Measurements from ENCODE around the gene TMEM204.

TMEM204 gene

DNA sequence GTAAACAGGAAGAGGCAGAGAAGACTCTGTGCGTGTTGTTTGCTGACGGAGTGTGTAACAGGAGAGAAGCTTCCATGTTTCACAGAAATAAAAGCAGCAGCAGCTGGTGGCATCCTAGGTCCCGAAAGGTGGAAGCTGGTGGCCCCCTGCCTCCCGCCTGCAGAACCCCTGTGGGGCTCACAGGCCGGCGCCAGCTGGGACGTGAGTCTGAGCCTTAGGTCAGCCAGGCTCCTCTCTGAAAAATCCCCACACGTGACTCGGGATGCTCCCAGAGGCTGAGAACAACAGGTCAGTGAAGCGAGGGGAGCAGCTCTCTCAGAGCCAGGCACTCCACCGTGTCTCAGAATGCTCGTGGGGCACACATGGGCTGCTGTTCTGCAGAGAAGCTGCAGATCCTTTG lies 27.4 kb downstream of the TMEM204 start:
- Histone ChIP-seq H3K9me3 (ENCODE audit: control insufficient read depth, insufficient read depth, low read length) (no peaks in the 10 kb centered on the region), H3K4me1 (ENCODE audit: insufficient read depth, low read length) (peaks cover 8% of the 10 kb centered on the region; the same call in 1 of the 2 replicates), H3K36me3 (ENCODE audit: insufficient read depth, low read length) (peaks cover 5% of the 10 kb centered on the region), H3K9ac (ENCODE audit: low read depth, low read length) (no peak overlapping the region)

DNA sequence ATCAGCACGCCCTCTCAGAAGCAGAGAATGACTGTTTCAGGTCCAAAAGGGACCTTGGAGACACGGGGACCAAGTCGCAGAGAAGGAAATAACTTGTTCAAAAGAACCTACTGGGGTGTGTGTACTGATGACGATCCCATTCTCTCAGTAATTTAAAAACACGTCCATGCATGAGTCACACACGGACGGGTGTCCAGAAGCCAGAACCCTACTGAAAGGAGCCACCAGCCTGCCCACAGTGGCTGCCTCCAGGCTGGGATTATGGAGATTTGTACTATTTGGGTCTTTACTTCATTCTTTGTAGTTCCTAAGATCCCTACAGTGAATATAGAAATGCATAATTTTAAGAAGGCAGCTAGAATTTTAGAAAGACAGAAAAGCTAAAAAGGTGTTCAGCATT lies 27.8 kb downstream of the TMEM204 start:
- Histone ChIP-seq H3K9ac (ENCODE audit: low read depth, low read length) (no peak overlapping the region), H3K36me3 (ENCODE audit: insufficient read depth, low read length) (peaks cover 5% of the 10 kb centered on the region), H3K4me1 (ENCODE audit: insufficient read depth, low read length) (peaks cover 8% of the 10 kb centered on the region; the same call in 1 of the 2 replicates), H3K9me3 (ENCODE audit: control insufficient read depth, insufficient read depth, low read length) (no peaks in the 10 kb centered on the region)

- H3K36me3 ChIP-seq (ENCODE audit: insufficient read depth, low read length) = peaks cover 5% of the 10 kb centered on the region
- no peaks in the 10 kb centered on the region for H3K9me3 ChIP-seq (ENCODE audit: control insufficient read depth, insufficient read depth, low read length)
- peaks cover 8% of the 10 kb centered on the region; the same call in 1 of the 2 replicates for H3K4me1 ChIP-seq (ENCODE audit: insufficient read depth, low read length)
- no peak overlapping the region for H3K9ac ChIP-seq (ENCODE audit: low read depth, low read length)
These were observed 28.4 kb downstream of the TMEM204 start for GRCh38 chr16:1561836-1562235.

DNA sequence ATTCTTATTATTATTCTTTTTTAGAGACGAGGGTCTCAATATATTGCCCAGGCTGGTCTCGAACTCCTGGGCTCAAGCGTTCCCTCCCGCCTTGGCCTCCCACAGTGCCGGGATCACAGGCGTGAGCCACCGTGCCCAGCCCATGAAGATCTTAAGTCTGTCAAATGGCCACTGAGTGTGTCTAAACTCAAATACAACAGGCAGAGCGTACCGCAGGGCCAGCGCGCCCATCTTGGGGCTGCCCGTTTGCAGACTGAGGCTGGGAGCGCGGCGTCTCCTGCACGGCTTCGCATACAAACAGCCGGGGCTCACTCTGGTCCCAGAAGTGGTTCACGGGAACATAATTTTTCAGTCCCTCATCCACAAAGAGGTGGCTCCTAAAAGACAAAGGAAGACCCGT lies 30.3 kb downstream of the TMEM204 start:
- Histone ChIP-seq H3K4me1 (ENCODE audit: insufficient read depth, low read length) (peaks cover 8% of the 10 kb centered on the region; the same call in 1 of the 2 replicates), H3K36me3 (ENCODE audit: insufficient read depth, low read length) (no peaks in the 10 kb centered on the region; the same call in 1 of the 2 replicates), H3K9ac (ENCODE audit: low read depth, low read length) (no peak overlapping the region), H3K9me3 (ENCODE audit: control insufficient read depth, insufficient read depth, low read length) (no peaks in the 10 kb centered on the region)

- Histone ChIP-seq H3K9me3 (ENCODE audit: control insufficient read depth, insufficient read depth, low read length) (no peaks in the 10 kb centered on the region), H3K36me3 (ENCODE audit: insufficient read depth, low read length) (no peaks in the 10 kb centered on the region; the same call in 1 of the 2 replicates), H3K9ac (ENCODE audit: low read depth, low read length) (no peak overlapping the region), H3K4me1 (ENCODE audit: insufficient read depth, low read length) (peaks cover 5% of the 10 kb centered on the region; the same call in 1 of the 2 replicates)
These were observed 30.9 kb downstream of the TMEM204 start for GRCh38 chr16:1564325-1564724.

GRCh38 chr16:1565083-1565805 lies 31.8 kb downstream of the TMEM204 start:
- no peaks in the 10 kb centered on the region for H3K9me3 ChIP-seq (ENCODE audit: control insufficient read depth, insufficient read depth, low read length)
- H3K36me3 ChIP-seq (ENCODE audit: insufficient read depth, low read length) = no peaks in the 10 kb centered on the region; the same call in 1 of the 2 replicates
- H3K9ac ChIP-seq (ENCODE audit: low read depth, low read length) = no peak overlapping the region
- no peaks in the 10 kb centered on the region for H3K4me1 ChIP-seq (ENCODE audit: insufficient read depth, low read length)

DNA sequence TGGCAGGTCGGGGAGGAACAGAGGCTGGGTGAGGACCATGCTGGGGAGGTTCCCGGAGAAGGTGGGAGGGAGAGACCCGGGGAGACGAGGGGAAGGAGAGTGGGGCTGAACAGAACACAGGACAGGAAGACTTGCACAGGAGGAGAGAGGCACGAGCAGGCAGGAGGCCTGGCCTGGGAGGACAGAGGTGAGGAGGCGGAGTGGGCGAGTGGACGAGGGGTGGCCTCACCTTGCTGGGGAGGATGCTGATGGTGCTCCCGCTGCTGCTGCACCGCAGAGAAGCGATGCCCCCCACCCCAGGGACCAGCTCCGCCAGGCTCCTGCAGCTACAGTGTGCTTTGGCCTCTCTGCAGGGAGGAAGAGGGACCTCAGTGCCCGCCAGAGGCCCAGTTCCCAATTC lies 34.5 kb downstream of the TMEM204 start:
- Histone ChIP-seq H3K9me3 (ENCODE audit: control insufficient read depth, insufficient read depth, low read length) (no peaks in the 10 kb centered on the region), H3K9ac (ENCODE audit: low read depth, low read length) (no peak overlapping the region), H3K4me1 (ENCODE audit: insufficient read depth, low read length) (no peaks in the 10 kb centered on the region), H3K36me3 (ENCODE audit: insufficient read depth, low read length) (peaks cover 3% of the 10 kb centered on the region; the same call in 1 of the 2 replicates)

- Histone ChIP-seq H3K36me3 (ENCODE audit: insufficient read depth, low read length) (peaks cover 3% of the 10 kb centered on the region; the same call in 1 of the 2 replicates), H3K4me1 (ENCODE audit: insufficient read depth, low read length) (no peaks in the 10 kb centered on the region), H3K9ac (ENCODE audit: low read depth, low read length) (no peak overlapping the region), H3K9me3 (ENCODE audit: control insufficient read depth, insufficient read depth, low read length) (no peaks in the 10 kb centered on the region)
These were observed 37.7 kb downstream of the TMEM204 start for GRCh38 chr16:1571012-1571671.

DNA sequence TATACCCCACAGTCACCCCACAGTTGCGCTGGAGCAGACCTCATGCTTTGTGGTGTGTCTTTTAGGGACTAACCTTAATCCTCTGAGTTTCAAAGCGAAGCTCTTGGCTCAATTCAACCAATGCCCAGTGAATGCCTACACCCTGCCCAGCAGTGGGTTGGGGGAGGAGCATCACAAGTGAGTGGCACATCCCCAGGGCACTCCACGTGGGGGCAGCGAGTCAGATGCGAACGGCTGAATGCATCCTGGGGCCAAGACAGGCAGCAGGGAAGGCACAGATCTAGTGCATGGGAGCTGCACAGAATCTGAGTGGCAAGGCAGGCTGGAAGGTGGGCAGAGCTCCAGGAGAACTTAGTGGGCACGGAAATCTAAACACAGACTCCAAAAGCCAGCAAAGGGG lies 39.2 kb downstream of the TMEM204 start:
- Histone ChIP-seq H3K4me1 (ENCODE audit: insufficient read depth, low read length) (no peaks in the 10 kb centered on the region), H3K9me3 (ENCODE audit: control insufficient read depth, insufficient read depth, low read length) (no peaks in the 10 kb centered on the region), H3K36me3 (ENCODE audit: insufficient read depth, low read length) (peaks cover 3% of the 10 kb centered on the region; the same call in 1 of the 2 replicates), H3K9ac (ENCODE audit: low read depth, low read length) (no peak overlapping the region)

GRCh38 chr16:1573301-1573700 lies 39.8 kb downstream of the TMEM204 start:
- Histone ChIP-seq H3K9me3 (ENCODE audit: control insufficient read depth, insufficient read depth, low read length) (no peaks in the 10 kb centered on the region), H3K4me1 (ENCODE audit: insufficient read depth, low read length) (no peaks in the 10 kb centered on the region), H3K9ac (ENCODE audit: low read depth, low read length) (no peak overlapping the region), H3K36me3 (ENCODE audit: insufficient read depth, low read length) (peaks cover 3% of the 10 kb centered on the region; the same call in 1 of the 2 replicates)

GRCh38 chr16:1575578-1575977 lies 42.1 kb downstream of the TMEM204 start:
- no peak overlapping the region for H3K9ac ChIP-seq (ENCODE audit: low read depth, low read length)
- no peaks in the 10 kb centered on the region for H3K4me1 ChIP-seq (ENCODE audit: insufficient read depth, low read length)
- H3K9me3 ChIP-seq (ENCODE audit: control insufficient read depth, insufficient read depth, low read length) = no peaks in the 10 kb centered on the region
- peaks cover 3% of the 10 kb centered on the region; the same call in 1 of the 2 replicates for H3K36me3 ChIP-seq (ENCODE audit: insufficient read depth, low read length)

DNA sequence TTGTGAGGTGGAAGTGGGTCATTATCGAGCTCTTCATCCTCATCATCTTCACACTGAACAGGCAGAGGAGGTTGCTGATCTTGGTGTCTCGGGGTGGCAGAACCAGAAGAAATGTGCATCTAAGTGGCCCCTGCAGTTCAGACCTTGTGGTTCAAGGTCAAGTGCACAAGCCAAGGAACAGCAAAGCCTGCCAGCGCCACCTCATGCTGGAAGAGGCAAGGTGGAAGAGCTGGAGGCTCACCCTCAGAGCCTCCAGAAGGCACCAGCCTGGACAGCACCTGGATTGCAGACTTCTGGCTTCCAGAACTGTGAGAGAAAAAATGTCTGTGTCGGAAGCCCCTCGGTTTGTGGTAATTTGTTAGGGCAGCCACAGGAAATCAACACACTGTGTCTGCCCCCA lies 45.7 kb downstream of the TMEM204 start:
- H3K36me3 ChIP-seq (ENCODE audit: insufficient read depth, low read length) = no peaks in the 10 kb centered on the region; the same call in none of the 2 replicates
- H3K9me3 ChIP-seq (ENCODE audit: control insufficient read depth, insufficient read depth, low read length) = no peaks in the 10 kb centered on the region
- no peaks in the 10 kb centered on the region for H3K4me1 ChIP-seq (ENCODE audit: insufficient read depth, low read length)
- no peak overlapping the region for H3K9ac ChIP-seq (ENCODE audit: low read depth, low read length)

DNA sequence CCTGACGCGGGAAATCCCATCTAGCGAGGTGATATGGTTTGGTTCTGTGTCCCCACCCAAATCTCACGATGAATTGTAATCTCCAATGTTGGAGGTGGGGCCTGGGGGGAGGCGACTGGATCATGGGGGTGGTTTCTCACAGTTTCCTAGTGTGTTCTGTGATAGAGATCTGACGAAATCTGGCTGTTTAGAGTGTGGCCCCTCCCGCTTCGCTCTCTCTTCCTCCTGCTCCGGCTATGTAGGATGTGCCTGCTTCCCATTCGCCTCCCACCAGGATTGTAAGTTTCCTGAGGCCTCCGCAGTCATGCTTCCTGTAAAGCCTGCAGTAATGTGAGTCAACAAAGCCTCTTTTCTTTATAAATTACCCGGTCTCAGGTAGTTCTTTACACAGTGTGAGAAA lies 46.8 kb downstream of the TMEM204 start:
- Histone ChIP-seq H3K36me3 (ENCODE audit: insufficient read depth, low read length) (no peaks in the 10 kb centered on the region; the same call in none of the 2 replicates), H3K9ac (ENCODE audit: low read depth, low read length) (no peak overlapping the region), H3K4me1 (ENCODE audit: insufficient read depth, low read length) (no peaks in the 10 kb centered on the region), H3K9me3 (ENCODE audit: control insufficient read depth, insufficient read depth, low read length) (no peaks in the 10 kb centered on the region)

DNA sequence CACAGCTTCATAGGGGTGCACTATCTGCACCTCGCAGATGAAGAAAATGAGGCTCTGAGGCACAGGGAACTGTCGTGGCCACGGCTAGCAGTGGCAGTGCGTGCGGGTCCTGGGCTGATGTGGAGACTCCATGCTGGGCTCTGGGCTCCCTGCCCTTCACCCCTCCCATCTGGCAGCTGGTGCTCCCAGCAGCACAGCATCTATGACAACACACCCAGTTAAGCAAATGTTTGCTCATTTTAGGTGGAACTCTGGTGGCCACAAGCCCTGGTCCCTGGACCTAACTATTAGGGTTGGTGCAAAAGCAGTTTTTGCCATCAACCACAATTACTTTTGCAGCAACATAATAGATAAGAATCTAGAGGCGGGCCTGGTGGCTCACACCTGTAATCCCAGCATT lies 47.5 kb downstream of the TMEM204 start:
- Histone ChIP-seq H3K36me3 (ENCODE audit: insufficient read depth, low read length) (no peaks in the 10 kb centered on the region; the same call in none of the 2 replicates), H3K9ac (ENCODE audit: low read depth, low read length) (no peak overlapping the region), H3K4me1 (ENCODE audit: insufficient read depth, low read length) (no peaks in the 10 kb centered on the region), H3K9me3 (ENCODE audit: control insufficient read depth, insufficient read depth, low read length) (no peaks in the 10 kb centered on the region)

- Histone ChIP-seq H3K4me1 (ENCODE audit: insufficient read depth, low read length) (no peaks in the 10 kb centered on the region), H3K9ac (ENCODE audit: low read depth, low read length) (no peak overlapping the region), H3K9me3 (ENCODE audit: control insufficient read depth, insufficient read depth, low read length) (no peaks in the 10 kb centered on the region), H3K36me3 (ENCODE audit: insufficient read depth, low read length) (no peaks in the 10 kb centered on the region; the same call in none of the 2 replicates)
These were observed 48.3 kb downstream of the TMEM204 start for GRCh38 chr16:1581804-1582203.
